Measurements from ENCODE around the gene KREMEN2. TPM values are rescaled to one million over a fixed set of nuclear protein-coding genes. Genes with fewer than 3 reads are reported as not detected.
"Not testable (repeated sequence)": the region's sequence is repeated elsewhere in the genome, so short reads cannot be mapped to it uniquely, and the experiment has no call there.

KREMEN2 gene
- total RNA-seq, 1 donor from 2014 or later = 8.0 TPM

DNA sequence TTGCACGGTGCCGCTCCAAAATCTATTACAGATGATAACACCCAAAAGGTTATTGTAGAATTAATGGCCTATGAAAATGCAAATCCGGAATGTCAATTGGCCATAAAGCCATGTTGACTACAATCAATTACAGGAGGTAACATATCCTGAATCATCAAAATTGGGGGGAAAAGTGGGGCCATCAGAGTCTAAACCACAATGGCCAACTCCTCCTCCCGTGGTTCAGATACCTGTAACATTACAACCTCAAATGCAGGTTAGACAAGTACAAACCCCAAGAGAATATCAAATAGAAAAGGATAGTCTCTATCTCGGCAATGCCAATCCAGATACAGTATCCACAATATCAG is 37.5 kb upstream of the KREMEN2 start:
- no peak overlapping the region for H3K9ac ChIP-seq (ENCODE audit: low read length)
- H3K27ac Mint-ChIP-seq (ENCODE audit: unreplicated experiment) = no peak overlapping the region
- H3K4me3 Mint-ChIP-seq (ENCODE audit: unreplicated experiment) = no peak overlapping the region
- peaks cover 9% of the 10 kb centered on the region for H3K36me3 ChIP-seq (ENCODE audit: insufficient read depth, low read length)
- DNase-seq (ENCODE audit: low read depth) (no peak), FAIRE-seq (no peak)
- H3K27me3 Mint-ChIP-seq (ENCODE audit: low read depth, unreplicated experiment) = no peaks in the 10 kb centered on the region
- H3K4me1 Mint-ChIP-seq (ENCODE audit: low read depth, unreplicated experiment) = no peaks in the 10 kb centered on the region
- no peak overlapping the region for H3K27ac ChIP-seq (ENCODE audit: low read depth, low read length)
- H3K4me3 ChIP-seq (ENCODE audit: insufficient read depth, low read depth, low read length) = no peak overlapping the region
- H3K27me3 ChIP-seq (ENCODE audit: insufficient read depth, low read length) = no peaks in the 10 kb centered on the region
- H3K79me2 ChIP-seq (ENCODE audit: insufficient read depth, low read length) = peaks cover 17% of the 10 kb centered on the region
- H3K4me1 ChIP-seq (ENCODE audit: insufficient read depth, low read length) = peaks cover 6% of the 10 kb centered on the region
- H3K9me3 ChIP-seq (ENCODE audit: insufficient read depth, low read depth, low read length) = no peaks in the 10 kb centered on the region
- no peak for TF ChIP-seq EZH2 (IDR thresholded peaks at IDR 0.05; ENCODE audit: insufficient read depth, low read length)
- TF ChIP-seq, protein P1, sequence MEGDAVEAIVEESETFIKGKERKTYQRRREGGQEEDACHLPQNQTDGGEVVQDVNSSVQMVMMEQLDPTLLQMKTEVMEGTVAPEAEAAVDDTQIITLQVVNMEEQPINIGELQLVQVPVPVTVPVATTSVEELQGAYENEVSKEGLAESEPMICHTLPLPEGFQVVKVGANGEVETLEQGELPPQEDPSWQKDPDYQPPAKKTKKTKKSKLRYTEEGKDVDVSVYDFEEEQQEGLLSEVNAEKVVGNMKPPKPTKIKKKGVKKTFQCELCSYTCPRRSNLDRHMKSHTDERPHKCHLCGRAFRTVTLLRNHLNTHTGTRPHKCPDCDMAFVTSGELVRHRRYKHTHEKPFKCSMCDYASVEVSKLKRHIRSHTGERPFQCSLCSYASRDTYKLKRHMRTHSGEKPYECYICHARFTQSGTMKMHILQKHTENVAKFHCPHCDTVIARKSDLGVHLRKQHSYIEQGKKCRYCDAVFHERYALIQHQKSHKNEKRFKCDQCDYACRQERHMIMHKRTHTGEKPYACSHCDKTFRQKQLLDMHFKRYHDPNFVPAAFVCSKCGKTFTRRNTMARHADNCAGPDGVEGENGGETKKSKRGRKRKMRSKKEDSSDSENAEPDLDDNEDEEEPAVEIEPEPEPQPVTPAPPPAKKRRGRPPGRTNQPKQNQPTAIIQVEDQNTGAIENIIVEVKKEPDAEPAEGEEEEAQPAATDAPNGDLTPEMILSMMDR (IDR thresholded peaks at IDR 0.05; ENCODE audit: insufficient read depth, low read depth, low read length) = no peak
- H3K9me3 Mint-ChIP-seq (ENCODE audit: unreplicated experiment) = peaks cover 11% of the 10 kb centered on the region
- peaks cover 37% of the 10 kb centered on the region for H4K20me1 ChIP-seq (ENCODE audit: insufficient read depth, low read length)
- peak overlapping the region; percentile 16 for H2AFZ ChIP-seq (ENCODE audit: low read depth, low read length)
- H3K4me2 ChIP-seq (ENCODE audit: low read length) = peak overlapping the region; percentile 63
- peaks cover 21% of the 10 kb centered on the region for H3K36me3 Mint-ChIP-seq (ENCODE audit: low read depth, unreplicated experiment)

DNA sequence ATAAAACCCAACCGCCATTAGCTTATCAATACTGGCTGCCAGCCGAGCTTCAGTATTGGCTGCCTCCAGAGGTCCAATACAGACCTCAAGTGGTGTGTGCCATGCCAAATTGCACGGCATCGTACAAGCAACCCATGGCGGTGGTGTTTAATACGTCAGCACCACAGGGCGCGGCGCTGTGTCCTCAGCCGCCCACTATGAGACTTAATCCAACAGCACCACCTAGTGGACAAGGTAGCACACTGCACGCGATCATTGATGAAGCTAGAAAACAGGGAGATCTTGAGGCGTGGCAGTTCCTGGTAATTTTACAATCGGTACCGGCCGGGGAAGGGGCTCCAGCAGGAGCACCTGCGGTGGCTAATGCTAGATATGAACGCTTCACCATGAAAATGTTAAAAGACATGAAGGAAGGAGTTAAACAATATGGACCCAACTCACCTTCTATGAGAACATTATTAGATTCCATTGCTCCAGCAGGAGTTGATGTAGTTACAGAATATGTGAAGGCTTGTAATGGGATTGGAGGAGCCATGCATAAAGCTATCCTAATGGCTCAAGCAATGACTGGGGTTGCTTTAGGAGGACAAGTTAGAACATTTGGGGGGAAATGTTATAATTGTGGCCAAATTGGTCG is 36.9 kb upstream of the KREMEN2 start:
- Histone ChIP-seq H3K36me3 (ENCODE audit: insufficient read depth, low read length) (peaks cover 8% of the 10 kb centered on the region), H3K9ac (ENCODE audit: low read length) (no peak overlapping the region), H4K20me1 (ENCODE audit: insufficient read depth, low read length) (peaks cover 32% of the 10 kb centered on the region), H3K27me3 (ENCODE audit: insufficient read depth, low read length) (no peaks in the 10 kb centered on the region), H3K79me2 (ENCODE audit: insufficient read depth, low read length) (peaks cover 16% of the 10 kb centered on the region), H3K4me1 (ENCODE audit: insufficient read depth, low read length) (peaks cover 6% of the 10 kb centered on the region), H3K4me2 (ENCODE audit: low read length) (peak overlapping the region; percentile 63), H2AFZ (ENCODE audit: low read depth, low read length) (peak overlapping the region; percentile 16), H3K4me3 (ENCODE audit: insufficient read depth, low read depth, low read length) (no peak overlapping the region), H3K9me3 (ENCODE audit: insufficient read depth, low read depth, low read length) (no peaks in the 10 kb centered on the region), H3K27ac (ENCODE audit: low read depth, low read length) (no peak overlapping the region)
- TF ChIP-seq, protein P1 (IDR thresholded peaks at IDR 0.05; ENCODE audit: insufficient read depth, low read depth, low read length) = peak; percentile 91
- TF ChIP-seq EZH2 (IDR thresholded peaks at IDR 0.05; ENCODE audit: insufficient read depth, low read length) = no peak
- peak; percentile 67 for DNase-seq (ENCODE audit: low read depth)
- H3K4me3 Mint-ChIP-seq (ENCODE audit: unreplicated experiment) = no peak overlapping the region
- H3K36me3 Mint-ChIP-seq (ENCODE audit: low read depth, unreplicated experiment) = peaks cover 20% of the 10 kb centered on the region
- no peaks in the 10 kb centered on the region for H3K4me1 Mint-ChIP-seq (ENCODE audit: low read depth, unreplicated experiment)
- peak; percentile 80 for FAIRE-seq
- H3K27me3 Mint-ChIP-seq (ENCODE audit: low read depth, unreplicated experiment) = no peaks in the 10 kb centered on the region
- no peak overlapping the region for H3K27ac Mint-ChIP-seq (ENCODE audit: unreplicated experiment)
- H3K9me3 Mint-ChIP-seq (ENCODE audit: unreplicated experiment) = peaks cover 11% of the 10 kb centered on the region

DNA sequence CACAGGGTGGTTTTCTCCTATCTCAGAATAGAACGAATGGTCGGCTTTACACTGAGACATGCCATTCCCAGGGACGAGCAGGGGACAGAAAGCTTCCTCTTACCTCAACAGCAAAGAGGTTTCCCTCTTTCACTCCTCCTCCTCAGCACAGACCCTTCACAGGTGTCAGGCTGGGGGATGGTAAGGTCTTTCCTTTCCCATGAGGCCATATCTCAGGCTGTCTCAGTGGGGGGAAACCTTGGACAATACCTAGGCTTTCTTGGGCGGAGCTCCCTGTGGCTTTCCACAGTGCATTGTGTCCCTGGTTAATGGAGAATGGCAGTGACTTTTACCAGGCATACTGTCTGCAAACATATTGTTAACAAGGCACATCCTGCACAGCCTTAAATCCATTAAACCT is 35.9 kb upstream of the KREMEN2 start:
- H3K36me3 Mint-ChIP-seq (ENCODE audit: low read depth, unreplicated experiment) = peaks cover 13% of the 10 kb centered on the region
- DNase-seq (ENCODE audit: low read depth); H3K27me3 ChIP-seq (ENCODE audit: insufficient read depth, low read length); H3K9me3 ChIP-seq (ENCODE audit: insufficient read depth, low read depth, low read length); H3K4me1 Mint-ChIP-seq (ENCODE audit: low read depth, unreplicated experiment); H3K4me1 ChIP-seq (ENCODE audit: insufficient read depth, low read length); H3K4me3 ChIP-seq (ENCODE audit: insufficient read depth, low read depth, low read length); H3K4me2 ChIP-seq (ENCODE audit: low read length); FAIRE-seq; H2AFZ ChIP-seq (ENCODE audit: low read depth, low read length); H3K27ac ChIP-seq (ENCODE audit: low read depth, low read length); H3K9ac ChIP-seq (ENCODE audit: low read length); H3K4me3 Mint-ChIP-seq (ENCODE audit: unreplicated experiment); H3K27ac Mint-ChIP-seq (ENCODE audit: unreplicated experiment); H3K36me3 ChIP-seq (ENCODE audit: insufficient read depth, low read length); H3K79me2 ChIP-seq (ENCODE audit: insufficient read depth, low read length); H3K27me3 Mint-ChIP-seq (ENCODE audit: low read depth, unreplicated experiment): not testable (repeated sequence)
- H3K9me3 Mint-ChIP-seq (ENCODE audit: unreplicated experiment) = peaks cover 11% of the 10 kb centered on the region
- H4K20me1 ChIP-seq (ENCODE audit: insufficient read depth, low read length) = peaks cover 35% of the 10 kb centered on the region
